HG03354 (cell line): ENCODE results near the gene NRG2.

Source experiments
- ATAC-seq: cut with Tn5 transposase; IDR thresholded peaks from one replicate; pipeline ENCODE4 v1.9.1; 2021; ENCODE audit warnings: mild to moderate bottlenecking; ENCODE audit not compliant: unreplicated experiment, poor library complexity, severe bottlenecking

NRG2 gene

DNA sequence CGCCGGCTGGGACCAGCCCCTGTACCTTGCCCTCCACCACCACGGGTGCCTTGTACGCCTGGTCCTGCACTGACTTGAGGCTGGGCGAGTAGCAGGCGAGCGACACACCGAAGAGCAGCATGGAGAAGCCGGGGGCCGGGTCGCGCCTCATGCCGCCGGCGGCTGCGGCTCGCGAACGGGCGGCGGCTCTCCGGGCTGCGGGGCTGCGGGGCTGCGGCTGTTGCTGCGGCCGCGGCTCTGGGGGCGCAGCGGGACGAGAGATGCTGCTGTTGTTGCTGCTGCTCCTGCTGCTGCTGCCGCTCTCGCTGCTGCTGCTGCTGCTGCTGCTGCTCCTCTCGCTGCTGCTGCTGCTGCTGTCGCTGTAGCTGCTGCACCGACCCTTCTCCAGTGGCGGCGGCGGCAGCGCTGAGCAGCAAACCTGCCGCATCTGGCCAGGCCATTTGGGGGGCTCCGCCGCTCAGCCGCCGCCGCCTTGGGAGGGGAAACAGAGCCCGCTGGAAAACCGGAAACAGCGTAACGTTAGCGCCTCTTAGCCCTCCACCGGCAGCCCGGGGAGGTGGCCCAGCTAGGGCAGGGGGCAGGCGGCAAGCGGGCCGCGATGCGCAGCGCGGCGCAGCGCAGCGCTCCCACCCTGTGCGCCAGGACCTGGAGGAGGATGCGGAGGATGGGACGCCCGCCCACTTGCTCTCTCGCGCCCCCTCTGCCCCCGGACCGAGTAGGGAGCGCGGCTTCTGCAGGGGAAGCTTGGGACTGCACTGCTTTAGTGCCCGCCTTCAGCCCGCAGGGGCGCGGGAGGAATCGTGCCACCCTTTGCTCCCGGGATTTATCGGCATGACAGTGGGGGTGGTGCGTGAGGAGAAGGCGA is at the start of gene NRG2:
TSS of gene NRG2 (minus strand) at position 657 of the 865 bp plus-strand sequence.
- ATAC-seq = peak; percentile 70

DNA sequence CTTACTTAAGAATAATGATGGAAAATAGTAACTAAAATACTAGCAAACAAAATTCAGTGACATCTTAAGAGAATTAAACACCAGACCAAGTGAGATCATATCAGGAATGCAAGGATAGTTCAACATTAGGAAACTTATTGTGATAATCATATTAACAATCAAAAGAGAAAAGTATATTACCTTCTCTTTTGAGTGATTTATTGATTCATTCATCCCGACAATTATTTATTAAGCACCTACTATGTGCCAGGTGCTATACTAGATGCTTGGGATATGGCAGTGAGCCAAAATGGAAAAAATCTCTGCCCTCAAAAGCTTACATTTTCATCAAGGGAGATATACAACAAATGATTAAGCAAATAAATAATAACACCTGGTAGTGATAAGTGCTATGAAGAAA is 47.2 kb upstream of the NRG2 start:
- ATAC-seq = no peak

- ATAC-seq = no peak
Observed at GRCh38 chr5:140084541-140084940, 41.4 kb upstream of the NRG2 start.

DNA sequence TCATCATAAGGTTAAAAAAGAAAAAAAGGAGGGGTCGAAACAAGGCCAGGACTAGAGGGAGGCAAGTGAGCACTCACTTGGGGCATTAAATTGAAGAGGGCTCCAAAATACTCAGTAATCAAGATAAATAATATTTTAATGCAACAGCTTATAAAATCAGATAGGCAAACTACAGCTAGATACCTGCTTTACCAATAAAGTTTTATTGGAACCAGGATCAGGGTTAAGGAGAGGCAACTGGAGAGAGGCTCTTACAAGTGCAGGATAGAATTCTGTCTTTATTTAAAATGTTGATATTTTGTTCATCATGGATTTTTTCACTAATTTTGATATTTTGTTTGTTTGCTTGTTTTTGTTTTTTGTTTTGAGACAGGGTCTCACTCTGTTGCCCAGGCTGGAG is 40.6 kb upstream of the NRG2 start:
- no peak for ATAC-seq

DNA sequence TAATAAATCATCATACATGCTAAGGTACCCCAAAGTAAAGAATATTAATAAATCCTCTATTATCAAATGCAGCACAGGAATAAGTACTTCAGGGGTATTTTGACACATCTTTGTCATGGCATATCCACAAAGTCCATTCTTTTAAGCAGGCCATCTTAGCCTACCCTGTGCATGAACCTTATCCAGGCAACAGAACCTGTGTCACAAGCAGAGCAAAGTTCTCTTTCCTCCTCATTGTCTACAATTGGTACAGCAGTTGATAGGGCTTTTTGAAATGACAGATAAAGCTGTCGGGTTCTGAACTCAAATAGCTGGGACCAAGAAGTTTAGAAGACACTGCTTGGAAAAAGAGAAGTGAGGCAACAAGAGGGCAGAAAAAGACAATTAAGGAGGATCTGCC is 40.0 kb upstream of the NRG2 start:
- ATAC-seq = no peak

DNA sequence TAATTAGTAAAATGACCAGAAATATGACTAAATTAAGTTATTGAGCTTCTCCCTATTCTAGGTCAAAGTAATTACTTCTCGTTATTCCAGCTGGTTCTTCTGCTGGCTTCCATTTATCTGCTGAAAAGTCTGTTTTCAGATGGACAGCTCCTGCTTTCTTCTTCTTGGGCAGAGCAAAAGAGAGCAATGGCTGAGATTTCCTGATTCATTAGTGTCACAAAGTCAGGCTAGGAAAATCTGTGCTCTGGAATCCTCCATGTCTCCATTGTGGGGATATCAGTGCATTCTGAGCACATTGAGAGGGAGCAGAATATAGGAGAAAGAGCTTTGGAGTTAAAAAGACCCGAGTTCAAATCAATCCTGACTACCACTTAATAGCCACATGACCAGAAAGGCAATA is 33.7 kb upstream of the NRG2 start:
- ATAC-seq = no peak

DNA sequence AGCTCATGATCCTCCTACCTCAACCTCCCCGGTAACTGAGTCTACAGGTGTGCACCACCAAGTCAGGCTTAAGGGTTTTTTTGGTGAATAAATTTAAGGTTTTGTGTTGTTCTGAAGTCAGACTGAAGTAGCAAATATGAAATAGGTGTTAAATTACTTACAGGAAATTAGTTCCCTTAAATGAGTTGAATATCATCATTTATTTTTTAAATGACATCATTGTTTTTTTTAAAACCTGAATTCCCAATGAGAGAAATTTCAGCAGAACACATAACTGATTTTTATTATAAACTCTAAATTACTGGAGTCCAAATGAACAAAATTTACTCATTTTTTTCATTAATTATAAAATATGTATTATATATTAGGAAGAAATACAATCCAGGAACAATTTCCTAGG is 33.0 kb upstream of the NRG2 start:
- no peak for ATAC-seq

- ATAC-seq = no peak
Observed at GRCh38 chr5:140075371-140075770, 32.3 kb upstream of the NRG2 start.

GRCh38 chr5:140073296-140073695 is 30.2 kb upstream of the NRG2 start:
- ATAC-seq = no peak

DNA sequence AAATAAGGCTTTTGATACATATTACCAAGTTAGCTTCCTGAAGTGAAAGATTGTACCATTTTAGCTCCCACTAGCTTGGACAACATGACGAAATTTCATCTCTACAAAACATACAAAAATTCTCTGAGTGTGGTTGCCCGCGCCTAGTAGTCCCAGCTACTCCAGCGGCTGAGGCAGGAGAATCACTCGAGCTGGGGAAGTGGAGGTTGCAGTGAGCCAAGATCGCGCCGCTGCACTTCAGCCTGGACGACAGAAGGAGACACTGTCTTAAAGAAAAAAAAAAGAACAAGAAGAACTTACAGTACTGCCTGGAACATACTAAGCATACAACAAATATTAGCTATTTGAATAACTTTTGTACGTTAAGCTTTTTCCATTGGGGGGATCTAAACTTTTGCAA is 29.7 kb upstream of the NRG2 start:
- no peak for ATAC-seq

DNA sequence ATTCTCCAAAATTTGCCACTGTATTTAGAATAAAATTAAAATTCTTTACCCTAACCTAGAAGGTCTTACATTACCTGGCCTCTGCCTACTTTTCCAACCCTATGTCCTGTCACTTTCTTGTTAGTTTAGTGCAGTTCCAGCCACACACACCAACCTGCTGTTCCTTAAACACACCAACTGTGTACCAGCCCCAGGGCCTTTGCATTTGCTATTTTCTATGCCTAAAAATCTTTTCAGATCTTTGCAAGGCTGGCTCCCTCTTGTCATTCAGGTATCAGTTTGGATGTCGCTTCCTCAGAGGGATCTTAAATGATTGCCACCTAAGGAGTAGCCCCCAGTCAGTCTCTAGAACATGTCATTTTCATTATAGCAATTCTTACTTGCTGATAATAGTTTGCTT is 17.7 kb upstream of the NRG2 start:
- ATAC-seq = no peak

DNA sequence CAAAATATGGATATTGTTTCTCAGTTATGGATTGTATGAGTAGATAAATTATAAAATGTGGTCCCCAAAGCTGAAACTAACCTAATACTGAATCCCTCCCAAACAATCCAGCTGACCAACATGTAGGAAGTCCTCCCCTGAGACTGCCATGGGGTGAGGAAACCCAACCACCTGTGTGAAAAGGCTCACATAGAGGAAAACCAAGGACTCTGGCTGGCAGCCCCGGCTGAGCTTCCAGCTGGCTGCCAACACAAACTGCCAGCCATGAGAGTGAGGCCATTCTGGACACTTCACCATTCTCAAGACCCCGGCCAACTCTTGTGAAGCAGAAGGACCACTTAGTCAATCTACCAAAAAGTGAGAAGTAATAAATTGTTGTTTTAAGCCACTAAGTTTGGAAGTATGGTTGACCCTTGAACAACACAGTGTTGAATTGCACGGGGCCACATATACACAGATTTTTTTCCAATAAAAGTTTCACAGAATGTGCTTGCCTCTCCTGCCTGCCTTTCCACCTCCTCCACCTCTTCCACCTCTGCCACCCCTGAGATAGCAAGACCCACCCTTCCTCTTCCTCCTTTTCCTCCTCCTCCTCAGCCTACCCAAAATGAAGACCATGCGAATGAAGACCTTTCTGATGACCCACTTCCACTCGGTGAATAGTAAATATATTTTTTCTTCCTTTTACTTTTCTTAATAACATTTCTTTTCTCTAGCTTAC is 15.3 kb upstream of the NRG2 start:
- ATAC-seq = no peak

DNA sequence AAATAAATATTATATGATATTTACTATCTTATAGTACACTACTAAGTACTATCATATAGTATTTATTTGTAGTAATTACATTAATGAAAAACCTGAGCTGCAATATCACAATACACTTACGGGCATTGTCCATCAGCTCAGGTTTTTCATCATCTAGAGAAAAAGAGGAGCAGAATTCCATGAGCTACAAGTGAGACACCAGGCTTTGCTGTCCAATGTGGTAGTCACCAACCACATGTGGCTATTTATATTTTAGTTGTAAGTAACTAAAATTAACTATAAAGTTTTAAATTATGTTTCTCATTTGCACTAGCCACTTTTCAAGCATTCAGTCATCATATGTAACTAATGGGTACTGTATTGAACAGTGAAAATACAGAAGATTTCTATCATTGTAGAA is 13.8 kb upstream of the NRG2 start:
- no peak for ATAC-seq

- no peak for ATAC-seq
Observed at GRCh38 chr5:140055152-140055551, 12.1 kb upstream of the NRG2 start.

- no peak for ATAC-seq
Observed at GRCh38 chr5:140054086-140054689, 11.1 kb upstream of the NRG2 start.

DNA sequence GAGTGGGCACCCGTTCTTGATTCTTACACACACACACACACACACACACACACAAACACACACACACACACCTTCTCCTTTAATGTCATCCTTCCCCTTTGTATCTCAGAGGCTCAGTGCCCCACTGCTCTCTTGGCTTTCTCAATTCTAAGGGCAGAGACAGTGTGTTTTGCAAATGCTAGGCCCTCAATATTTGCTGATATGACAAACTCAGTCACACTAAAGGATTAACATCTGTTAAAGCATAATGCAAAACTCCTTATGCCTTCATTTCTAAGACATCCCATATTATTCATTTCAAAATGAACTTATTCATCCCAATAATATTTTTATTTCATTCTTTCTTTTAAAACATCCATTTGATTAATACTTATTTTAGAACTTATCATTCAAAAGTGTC is 8.9 kb upstream of the NRG2 start:
- no peak for ATAC-seq

GRCh38 chr5:140049713-140050112 is 6.6 kb upstream of the NRG2 start:
- no peak for ATAC-seq

DNA sequence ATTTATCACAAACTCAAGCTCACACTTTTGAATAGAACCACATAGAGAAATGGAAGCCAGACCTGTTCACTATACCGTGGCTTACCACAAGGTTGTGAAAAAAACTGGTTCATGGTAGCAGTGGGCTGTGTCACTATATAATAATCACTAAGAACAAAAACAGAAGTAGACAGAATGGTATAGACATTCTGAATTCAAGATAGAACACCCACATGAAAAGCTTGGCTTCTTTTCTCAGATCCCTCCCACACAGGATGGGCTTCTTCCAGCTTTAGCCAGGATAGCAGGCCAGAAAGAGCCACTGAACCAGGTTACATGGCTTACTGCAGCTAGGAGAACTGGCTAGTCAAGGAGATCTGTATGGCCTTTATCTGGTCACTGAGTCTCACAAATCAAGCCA is 6.1 kb upstream of the NRG2 start:
- ATAC-seq = no peak

DNA sequence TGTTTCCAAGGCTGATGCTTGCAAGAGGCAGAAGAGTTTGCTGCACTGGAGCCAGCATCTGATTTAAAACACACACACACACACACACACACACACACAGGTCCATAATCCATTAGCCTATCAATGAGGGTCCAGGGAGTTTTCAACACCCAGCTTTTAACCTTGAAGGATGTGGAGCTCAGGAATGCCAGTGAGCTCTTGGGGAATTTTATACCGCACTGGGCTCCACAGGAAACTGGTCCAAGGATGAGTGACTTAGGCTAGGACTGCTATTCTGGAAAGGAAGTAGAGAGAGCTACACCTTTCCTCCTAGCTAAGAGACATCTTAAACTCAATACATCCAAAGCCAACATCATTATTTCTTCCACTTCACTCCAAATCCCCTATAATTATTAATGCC is 942 bp upstream of the NRG2 start:
- ATAC-seq = no peak

GRCh38 chr5:140043508-140043872 is 391 bp upstream of the NRG2 start:
- peak; percentile 16 for ATAC-seq

DNA sequence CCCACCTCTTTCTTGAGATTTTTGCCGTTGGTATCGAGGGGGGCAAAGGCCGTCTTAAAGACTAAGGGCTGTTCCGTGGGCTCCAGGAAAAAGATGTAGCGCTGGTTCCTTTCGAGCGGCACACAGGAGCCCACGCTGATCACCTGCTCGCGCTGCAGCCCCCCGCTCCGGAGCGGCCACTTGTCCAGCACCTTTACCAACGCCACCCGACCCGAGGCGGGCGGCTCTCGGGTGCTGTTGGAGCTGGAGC is 781 bp downstream of the NRG2 start:
- ATAC-seq = peak; percentile 0
